GM12875 (cell line): ENCODE data around the gene PRAC2.

Experiments
- H3K4me3 ChIP-seq: one replicate; pipeline ENCODE4 v1.5.1; 2011; ENCODE audit warnings: low read depth, low read length, control low read depth
- CTCF ChIP-seq: IDR thresholded peaks from 2 replicates; pipeline ENCODE4 v1.5.1; 2011; ENCODE audit warnings: low read depth, mild to moderate bottlenecking, control low read depth, inconsistent platforms, low read length, moderate library complexity, borderline replicate concordance; ENCODE audit not compliant: insufficient read depth

Gene PRAC2

GRCh38 chr17:48717367-48718226, 5.4 kb upstream of the PRAC2 start:
- TF ChIP-seq CTCF = no peak
- no peak overlapping the region for H3K4me3 ChIP-seq

- no peak overlapping the region for H3K4me3 ChIP-seq
- TF ChIP-seq CTCF = no peak
Observed at GRCh38 chr17:48718227-48718760, 4.7 kb upstream of the PRAC2 start.

DNA sequence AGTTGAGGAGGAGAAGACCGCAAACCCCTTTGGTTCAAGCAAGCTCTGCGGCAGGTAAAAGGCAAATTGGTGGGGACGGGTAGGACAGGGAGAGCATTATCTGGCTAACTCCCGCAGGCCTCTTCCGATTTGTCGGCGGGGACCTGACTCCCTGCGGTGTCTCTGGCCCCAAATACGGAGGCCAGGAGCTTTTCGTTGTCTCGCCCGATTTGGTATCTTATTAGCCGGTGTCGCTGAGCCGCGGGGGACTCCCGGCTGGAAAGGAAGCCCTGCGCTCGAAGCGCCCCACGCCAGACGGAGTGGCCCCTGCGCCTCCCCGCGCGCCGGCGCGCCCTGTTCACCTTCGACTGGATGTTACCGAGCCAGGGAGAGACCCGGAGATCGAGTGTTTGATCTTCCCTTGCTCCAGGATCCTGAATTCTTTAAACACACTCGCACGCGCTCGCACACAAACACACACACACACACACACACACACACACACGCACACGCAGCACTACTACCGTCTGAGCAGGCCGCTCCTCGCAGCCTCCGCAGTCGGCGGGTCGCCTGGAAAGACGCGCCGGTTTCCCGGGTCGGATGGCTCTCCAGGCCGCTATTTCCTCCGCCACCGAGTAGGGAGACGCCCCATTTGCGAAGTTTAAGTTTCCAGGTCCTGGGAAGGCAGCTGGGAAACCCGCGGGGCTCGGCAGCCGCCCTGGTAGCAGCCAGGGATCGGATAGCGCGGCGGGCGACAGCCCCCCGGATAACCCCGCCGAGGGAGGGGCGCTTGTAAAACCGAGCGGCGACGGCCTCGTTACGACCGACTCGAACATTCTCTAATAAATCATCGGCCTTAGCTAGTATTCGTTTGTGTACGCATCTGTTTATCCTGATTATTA, 4.0 kb upstream of the PRAC2 start:
- no peak for TF ChIP-seq CTCF
- H3K4me3 ChIP-seq = no peak overlapping the region

GRCh38 chr17:48719642-48720265, 3.2 kb upstream of the PRAC2 start:
- H3K4me3 ChIP-seq = no peak overlapping the region
- no peak for TF ChIP-seq CTCF

- H3K4me3 ChIP-seq = no peak overlapping the region
- no peak for TF ChIP-seq CTCF
Observed at GRCh38 chr17:48720266-48721008, 2.5 kb upstream of the PRAC2 start.

DNA sequence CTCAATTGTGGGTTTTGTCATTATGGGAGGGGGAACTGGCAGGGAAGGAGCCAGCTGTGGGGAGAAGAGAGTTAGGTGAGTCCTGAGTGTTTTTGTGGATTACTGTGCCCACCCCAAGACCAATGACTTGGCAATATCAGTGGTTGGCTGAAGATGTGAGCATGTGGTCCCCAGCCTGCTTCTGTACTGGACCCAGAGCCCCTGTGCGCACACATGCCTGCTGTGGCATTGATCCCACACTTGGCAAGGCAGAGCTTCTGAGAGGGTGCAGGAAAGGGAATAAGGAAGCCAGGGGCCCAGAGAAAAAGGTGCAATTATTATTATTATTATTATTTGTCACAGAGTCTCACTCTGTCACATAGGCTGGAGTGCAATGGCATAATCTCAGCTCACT, 2.0 kb upstream of the PRAC2 start:
- no peak for TF ChIP-seq CTCF
- H3K4me3 ChIP-seq = no peak overlapping the region
